ENCODE data around the gene CHID1.

Gene CHID1

DNA sequence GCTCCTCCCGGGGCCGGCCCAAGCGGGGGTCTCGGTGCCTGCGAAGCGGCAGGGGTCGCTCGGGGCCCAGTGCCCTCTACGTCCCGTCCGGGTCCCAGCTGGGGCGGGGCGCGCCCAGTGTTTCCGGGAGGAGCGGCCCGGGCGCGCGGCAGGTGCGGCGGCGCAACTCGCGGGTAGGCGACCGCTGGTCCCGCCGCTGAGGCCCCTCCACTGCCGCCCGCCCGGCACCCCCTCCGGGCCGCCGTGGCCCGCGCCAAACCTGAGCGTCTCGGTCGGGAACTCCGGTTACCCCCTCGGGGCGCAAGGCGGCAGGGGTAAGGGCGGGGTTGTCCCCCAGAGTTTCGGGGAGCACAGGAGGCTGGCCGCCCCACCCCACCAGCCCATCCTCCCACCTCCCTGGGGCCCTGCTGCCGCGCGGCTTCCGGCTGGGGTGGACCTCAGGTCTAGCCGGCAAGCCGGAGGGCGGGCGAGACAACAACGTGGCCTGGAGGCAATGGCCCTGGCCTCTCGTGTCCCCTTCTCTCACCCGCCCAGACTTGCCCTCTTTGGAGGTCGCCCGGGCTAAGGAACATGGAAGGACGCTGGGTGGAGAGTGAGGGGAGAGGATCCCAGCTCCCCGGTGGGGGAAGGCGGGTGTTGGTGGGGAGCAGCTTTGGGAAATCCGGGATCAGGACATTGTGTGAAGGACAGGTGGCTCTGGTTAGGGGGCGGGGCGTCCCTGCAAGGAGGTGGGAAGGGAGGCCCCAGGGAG is 83.3 kb downstream of the CHID1 start:
- no peak for DNase-seq (ENCODE audit: insufficient read length, low spot score)
- FAIRE-seq = no peak

DNA sequence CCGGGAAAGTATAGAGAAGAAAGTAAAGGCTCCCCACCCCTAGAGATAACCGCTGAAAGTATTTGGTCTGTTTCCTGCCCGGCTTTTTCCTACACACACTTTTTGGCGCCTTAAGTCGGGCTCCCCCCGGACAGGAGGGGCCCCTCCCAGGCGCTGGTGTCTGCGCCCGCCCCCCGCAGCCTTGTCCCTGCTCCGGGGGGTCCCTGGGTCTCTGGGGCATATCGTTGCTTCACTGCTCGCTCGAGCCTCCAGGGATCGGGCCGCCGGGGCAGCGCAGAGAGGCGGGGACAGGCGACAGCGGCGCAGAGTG is 83.8 kb downstream of the CHID1 start:
- FAIRE-seq (no peak), DNase-seq (ENCODE audit: insufficient read length, low spot score) (no peak)

DNA sequence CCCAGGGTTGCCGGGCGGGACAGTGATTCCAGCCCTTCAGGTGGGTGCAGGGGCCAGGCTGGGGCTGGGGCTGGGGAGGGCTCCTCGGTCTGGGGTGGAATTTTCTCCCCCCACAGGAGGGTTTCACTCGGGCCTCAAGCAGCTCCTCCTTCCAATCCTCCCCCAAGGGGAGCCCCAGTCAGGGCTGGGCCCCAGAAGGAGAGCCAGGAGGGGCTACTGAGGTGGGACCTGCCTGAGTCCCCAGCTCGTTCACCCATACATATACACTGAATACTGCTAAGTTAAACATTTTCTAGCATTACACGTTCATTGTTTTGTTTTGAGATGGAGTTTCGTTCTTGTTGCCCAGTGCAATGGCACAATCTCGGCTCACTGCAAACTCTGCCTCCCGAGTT is 84.4 kb downstream of the CHID1 start:
- FAIRE-seq = no peak
- DNase-seq (ENCODE audit: insufficient read length, low spot score) = no peak

DNA sequence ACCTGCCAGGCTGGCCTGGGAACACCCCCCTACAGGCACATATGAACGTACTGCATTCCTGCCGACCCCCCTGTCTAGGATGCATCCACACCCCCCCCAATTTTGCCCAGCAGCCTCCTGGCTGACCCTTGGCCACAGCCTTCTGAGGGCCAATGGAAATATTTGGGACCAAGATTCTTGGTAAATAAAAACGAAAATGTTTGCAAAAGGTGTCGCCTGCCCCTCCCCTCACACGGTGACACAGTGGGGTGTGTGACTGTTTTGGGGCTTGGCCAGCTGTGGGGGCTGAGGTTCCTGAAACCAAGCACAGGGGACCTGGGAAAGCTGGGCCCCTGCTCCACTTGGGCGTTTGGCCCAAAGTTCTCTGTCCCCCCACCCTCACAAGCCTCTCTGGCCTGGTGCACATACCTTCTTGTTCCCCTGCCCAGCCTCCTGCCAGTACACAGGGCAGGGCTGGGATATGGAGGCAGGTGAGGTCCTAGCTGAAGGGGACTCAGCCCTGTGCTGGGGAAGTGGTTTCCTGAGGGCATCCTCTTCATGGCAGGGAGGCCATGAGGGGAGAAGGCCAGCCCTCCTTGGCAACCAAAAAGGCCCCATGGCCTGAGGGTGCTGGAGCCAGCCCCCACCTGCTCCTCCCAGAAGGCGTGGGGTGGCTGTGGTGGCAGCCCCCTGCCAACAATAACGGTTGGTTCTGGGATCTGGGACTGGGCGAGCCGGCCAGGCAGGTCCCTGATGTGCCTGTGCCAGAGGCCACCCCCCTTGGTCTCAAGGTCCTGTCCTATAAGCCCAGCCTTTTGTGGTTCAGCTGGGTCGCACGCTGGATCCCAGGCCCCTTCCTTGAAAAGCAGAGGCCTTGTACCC is 85.0 kb downstream of the CHID1 start:
- no peak for FAIRE-seq
- DNase-seq (ENCODE audit: insufficient read length, low spot score) = no peak

DNA sequence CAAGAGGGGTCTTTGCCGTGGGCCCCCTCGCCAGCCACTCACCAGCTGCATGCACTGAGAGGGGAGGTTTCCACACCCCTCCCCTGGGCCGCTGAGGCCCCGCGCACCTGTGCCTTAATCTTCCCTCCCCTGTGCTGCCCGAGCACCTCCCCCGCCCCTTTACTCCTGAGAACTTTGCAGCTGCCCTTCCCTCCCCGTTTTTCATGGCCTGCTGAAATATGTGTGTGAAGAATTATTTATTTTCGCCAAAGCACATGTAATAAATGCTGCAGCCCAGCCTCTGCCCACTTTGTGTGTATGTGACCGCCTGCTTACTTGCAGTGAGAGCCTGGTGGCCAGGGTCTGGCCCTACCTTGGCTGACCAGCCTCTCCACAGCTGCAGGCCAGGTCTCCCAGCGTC is 85.7 kb downstream of the CHID1 start:
- FAIRE-seq = no peak
- DNase-seq (ENCODE audit: insufficient read length, low spot score) = no peak

DNA sequence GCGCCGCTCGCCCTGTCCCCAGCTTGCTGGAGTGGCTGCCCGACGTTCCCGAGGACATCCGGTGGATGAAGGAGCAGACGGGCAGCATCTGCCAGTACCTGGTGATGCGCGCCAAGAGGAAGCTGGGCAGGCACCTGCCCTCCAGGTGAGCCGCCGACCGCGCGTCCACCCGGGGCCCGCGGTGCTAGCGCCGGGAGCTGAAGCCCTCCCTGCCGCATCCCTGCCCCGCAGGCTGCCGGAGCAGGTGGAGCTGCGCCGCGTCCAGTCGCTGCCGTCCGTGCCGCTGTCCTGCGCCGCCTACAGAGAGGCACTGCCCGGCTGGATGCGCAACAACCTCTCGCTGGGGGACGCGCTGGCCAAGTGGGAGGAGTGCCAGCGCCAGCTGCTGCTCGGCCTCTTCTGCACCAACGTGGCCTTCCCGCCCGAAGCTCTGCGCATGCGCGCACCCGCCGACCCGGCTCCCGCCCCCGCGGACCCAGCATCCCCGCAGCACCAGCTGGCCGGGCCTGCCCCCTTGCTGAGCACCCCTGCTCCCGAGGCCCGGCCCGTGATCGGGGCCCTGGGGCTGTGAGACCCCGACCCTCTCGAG is 86.2 kb downstream of the CHID1 start:
- DNase-seq (ENCODE audit: insufficient read length, low spot score) = no peak
- FAIRE-seq = no peak

DNA sequence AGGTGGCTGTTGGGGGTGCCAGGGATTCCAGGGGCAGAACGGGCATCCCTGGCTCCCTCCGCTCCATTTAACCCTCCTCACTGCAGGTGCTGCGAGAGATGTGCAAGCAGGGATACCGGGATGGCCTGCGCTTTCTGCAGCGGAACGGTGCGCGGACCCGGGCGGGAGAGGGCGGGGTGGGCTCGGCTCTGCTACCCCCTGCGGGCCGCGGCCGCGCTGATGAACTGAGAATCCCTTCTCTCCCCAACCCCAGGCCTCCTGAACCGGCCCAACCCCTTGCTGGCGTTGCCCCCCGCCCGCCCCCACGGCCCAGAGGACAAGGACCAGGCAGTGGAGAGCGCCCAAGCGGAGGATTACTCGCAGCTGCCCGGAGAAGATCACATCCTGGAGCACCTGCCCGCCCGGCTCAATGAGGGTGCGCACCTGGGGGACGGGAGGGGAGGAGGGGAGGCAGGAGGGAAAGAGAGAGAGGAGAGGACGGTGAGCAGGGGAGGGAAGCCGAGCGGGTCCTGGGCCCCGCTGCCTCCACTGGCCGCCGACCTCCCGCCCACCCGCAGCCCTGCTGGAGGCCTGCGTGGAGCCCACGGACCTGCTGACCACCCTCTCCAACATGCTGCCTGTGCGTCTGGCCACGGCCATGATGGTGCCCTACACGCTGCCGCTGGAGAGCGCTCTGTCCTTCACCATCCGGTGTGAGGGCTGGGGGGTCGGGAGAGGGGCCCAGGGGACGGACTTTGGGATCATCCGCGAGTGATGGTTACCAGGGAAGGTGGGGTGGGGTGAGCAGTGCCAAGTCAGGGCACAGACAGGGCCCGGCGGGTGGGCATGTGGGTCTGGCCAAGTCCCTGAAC is 86.9 kb downstream of the CHID1 start:
- DNase-seq (ENCODE audit: insufficient read length, low spot score) (no peak), FAIRE-seq (no peak)

DNA sequence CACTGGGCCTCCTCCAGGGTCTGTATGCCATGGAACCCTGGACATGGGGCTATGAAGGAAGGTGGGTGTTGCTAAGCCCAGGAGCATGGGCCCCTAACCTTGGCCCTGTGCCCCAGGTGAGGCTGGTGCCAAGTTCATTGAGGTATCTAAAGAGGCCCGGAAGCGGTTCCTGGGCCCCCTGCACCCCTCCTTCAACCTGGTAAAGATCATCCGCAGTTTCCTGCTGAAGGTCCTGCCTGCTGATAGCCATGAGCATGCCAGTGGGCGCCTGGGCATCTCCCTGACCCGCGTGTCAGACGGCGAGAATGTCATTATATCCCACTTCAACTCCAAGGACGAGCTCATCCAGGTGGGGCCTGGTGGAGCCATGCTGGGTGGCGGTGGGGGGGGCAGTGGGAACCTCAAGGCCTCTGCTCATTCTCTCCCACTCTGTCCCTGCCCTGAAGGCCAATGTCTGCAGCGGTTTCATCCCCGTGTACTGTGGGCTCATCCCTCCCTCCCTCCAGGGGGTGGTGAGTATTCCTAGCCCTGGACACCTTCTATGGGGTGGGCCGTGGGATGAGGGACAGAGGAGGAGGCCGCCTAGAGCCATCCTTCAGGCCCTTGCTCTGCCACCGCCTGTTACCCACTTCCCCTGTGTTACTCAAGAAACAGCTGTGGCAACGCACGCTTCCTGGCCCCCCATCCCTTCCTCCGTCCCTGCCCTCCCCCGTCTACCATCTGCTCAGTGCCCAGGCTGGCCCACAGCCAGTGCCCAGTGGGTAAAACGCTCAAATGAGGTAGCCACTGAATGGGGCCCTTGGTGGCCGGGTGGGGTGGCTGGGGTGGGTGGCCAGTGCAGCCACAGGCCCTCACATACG is 88.9 kb downstream of the CHID1 start:
- FAIRE-seq (no peak), DNase-seq (ENCODE audit: insufficient read length, low spot score) (no peak)

DNA sequence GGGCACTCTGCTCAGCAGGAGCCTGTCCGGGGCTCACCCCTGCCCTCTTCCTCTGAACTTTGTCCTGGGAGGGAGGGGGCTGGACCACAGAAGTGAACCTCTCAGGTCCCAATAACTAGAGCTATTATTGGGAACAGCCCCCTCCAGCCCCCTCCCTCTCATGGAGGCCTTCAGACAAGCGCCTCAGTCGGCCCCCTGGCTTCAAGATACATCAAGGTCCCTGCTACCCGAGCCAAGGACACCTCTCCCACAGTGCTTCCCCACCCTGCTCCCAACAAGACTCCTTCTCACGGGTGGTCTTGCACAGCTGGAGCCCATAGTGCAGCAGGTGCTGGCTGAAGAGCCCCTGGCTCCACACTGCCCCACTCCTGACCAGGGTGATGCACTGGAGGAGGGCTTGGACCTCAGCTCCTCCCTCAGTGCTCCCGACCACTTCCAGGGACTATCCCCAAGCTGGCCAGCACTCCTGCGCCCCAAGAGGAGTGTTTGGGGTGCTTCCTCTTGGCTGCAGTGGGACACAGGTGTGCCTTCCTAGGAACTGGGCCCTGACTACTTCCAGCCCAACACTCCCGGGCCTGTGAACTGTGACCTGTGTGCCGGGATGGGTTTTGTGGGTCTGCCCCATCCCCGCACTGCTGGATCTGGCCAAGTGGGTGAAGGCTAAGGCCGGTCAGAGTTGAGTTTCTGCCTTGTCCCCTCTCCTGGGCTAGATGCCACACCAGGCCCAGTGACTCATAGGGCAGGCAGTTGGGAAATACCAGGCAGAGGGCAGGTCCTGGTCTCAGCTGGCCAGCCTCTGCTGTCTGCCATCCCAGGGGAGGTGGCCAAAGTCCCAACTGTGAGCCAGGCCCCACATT is 89.7 kb downstream of the CHID1 start:
- FAIRE-seq = peak; percentile 33
- DNase-seq (ENCODE audit: insufficient read length, low spot score) = peak; percentile 68

DNA sequence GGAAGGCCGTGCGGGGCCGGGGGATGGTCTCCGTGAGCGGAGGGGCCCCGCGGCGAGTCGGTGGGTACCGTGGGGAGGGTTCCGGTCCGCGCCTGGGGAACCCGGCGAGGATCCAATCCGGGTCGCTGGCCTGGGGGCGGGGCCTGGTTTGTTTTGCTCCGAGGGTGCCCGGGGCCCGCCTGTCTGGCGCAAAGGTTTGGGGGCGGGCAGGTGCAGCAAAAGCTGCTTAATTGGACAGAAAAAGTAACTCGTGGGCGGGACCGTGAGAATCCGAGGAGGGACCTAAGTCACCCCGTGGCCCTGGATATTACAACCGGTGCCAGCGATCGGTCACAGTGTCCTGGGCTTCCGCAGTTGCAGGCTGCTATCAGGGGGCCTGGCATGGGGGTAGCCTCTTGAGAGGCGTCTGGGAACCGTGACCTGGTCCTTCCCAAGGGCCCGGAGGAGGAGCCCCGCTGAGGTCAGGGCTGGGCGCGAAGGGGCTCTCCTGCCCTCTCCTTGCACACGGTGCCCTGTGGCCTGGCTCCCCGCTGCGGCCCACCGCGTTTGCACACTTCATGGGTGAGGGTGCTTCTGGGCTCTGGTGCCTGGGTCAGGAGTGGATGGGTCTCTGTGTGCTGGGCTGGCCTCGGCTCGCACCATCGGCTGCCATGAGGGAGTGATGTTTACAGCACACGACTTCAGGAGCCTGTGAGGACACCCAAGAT is 90.5 kb downstream of the CHID1 start:
- DNase-seq (ENCODE audit: insufficient read length, low spot score) = peak; percentile 73
- peak; percentile 49 for FAIRE-seq

DNA sequence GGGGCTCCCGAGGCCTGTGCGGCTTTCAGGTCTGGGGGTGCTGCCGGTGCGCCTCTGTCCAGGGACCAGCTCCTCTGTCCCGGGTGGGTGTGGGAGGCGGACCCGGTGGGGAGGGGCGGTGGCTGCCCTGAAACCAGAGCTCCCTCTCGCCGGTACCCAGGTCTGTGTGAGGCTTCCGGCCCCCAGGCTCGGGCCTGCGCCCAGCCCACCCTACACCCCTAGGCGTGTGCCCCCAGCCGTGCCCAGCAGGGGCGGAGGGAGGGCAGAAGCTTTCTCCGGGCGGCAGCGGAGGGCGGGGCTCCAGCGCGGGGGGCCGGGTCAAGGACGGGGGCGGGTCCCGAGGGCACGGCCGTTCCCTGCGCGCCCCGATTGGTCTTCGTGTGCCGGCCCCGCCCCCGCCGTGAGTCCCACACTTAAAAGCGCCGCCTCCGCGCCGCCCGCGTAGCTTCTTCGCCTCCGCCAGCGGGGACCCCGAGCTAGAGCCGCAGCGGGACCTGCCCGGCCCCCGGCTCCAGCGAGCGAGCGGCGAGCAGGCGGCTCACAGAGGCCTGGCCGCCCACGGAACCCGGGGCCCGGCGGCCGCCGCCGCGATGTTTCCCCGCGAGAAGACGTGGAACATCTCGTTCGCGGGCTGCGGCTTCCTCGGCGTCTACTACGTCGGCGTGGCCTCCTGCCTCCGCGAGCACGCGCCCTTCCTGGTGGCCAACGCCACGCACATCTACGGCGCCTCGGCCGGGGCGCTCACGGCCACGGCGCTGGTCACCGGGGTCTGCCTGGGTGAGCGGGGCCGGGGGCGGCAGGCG is 91.3 kb downstream of the CHID1 start:
- peak; percentile 81 for DNase-seq (ENCODE audit: insufficient read length, low spot score)
- FAIRE-seq = peak; percentile 95

DNA sequence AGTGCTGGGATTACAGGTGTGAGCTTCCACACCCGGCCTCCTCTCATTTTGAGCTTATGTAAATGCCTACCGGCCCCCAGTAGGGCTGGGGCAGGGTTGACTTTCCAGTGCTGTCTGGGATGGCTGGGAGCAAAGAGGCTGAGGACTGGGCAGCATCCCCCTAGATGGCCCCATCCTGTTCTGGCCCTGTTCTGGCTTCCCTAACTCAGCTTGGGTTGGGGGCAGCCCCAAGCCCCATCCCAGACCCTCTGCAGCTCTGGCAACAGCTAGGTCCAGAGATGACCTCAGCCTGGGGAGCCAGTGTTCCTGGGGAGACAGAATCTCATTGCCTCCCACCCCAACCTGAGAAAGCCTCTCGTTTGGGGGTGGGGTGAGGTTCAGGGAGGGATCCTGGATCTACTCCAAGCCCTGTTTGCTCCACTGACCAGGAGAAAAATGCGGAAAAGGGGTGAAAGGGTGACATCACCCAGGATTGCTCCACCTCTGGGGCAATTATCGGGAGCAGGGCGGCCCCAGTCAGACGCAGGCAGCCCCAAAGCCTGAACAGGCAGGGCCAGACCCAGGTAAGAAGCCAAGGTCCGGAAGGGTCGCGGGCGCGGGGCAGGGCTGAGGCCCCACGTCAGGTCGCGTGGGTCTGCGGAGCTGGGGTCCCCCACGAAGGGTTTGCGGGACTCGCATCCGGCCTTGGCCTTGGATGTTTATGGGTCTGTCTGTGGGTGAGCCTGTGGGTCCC is 92.0 kb downstream of the CHID1 start, which contains the start of gene PNPLA2:
PNPLA2 (plus strand) TSS at position 519 of the 733 bp plus-strand sequence. CDS start 805 bp downstream, outside the sequence.
- DNase-seq (ENCODE audit: insufficient read length, low spot score) (no peak), FAIRE-seq (peak; percentile 16)
